CD4-positive, CD25-positive, alpha-beta regulatory T cell (primary cell): ENCODE results near the gene IFI27L1. TPM values are rescaled to one million over a fixed set of nuclear protein-coding genes. Genes with fewer than 3 reads are reported as not detected.

Experiments
- ATAC-seq, 2 donors: fragments of 150-1000 bp; cut with Tn5 transposase; one replicate each; pipeline ENCODE4 v1.10.0; 2021; ENCODE audit warnings: low read depth in 2 of 2, moderate number of reproducible peaks in 2 of 2, moderate library complexity in 1 of 2
- DNase-seq, 3 donors: peaks; one replicate each; pipeline versions ENCODE4 v3.0.0 to v3.0.0-alpha.2; 2012 to 2022; ENCODE audit warnings: mixed read lengths in 1 of 3
- H3K27ac ChIP-seq: one replicate; pipeline ENCODE4 v1.7.0; 2013; ENCODE audit warnings: mild to moderate bottlenecking, low read length; ENCODE audit not compliant: insufficient read depth, poor library complexity, severe bottlenecking
- H3K27me3 ChIP-seq: one replicate; pipeline ENCODE4 v1.7.0; 2013; ENCODE audit warnings: low read length; ENCODE audit not compliant: control insufficient read depth, insufficient read depth
- H3K36me3 ChIP-seq: one replicate; pipeline ENCODE4 v1.7.0; 2013; ENCODE audit warnings: mild to moderate bottlenecking, low read length, moderate library complexity; ENCODE audit not compliant: control insufficient read depth, insufficient read depth
- H3K4me1 ChIP-seq: 2 replicates; pipeline ENCODE4 v1.7.0; 2013; ENCODE audit warnings: mild to moderate bottlenecking, low read length; ENCODE audit not compliant: insufficient read depth, control insufficient read depth, poor library complexity, severe bottlenecking
- H3K4me3 ChIP-seq: one replicate; pipeline ENCODE4 v1.7.0; 2013; ENCODE audit warnings: low read depth, mild to moderate bottlenecking, low read length, moderate library complexity
- H3K9me3 ChIP-seq, 2 experiments: 1 replicate in 1 of 2; 2 replicates in 1 of 2; pipeline ENCODE4 v1.7.0; 2013; ENCODE audit warnings: low read length in 2 of 2, mild to moderate bottlenecking in 1 of 2, moderate library complexity in 1 of 2; ENCODE audit not compliant: control insufficient read depth in 2 of 2
- H3K27ac Mint-ChIP-seq, 3 donors: one replicate each; pipeline ENCODE4 v1.8.0; 2020 to 2022; ENCODE audit warnings: mild to moderate bottlenecking in 3 of 3, mixed read lengths in 3 of 3, moderate library complexity in 2 of 3
- H3K27me3 Mint-ChIP-seq: one replicate; pipeline ENCODE4 v1.8.0; 2022; ENCODE audit warnings: mild to moderate bottlenecking, mixed read lengths
- H3K36me3 Mint-ChIP-seq: one replicate; pipeline ENCODE4 v1.8.0; 2020; ENCODE audit warnings: mixed read lengths
- H3K4me1 Mint-ChIP-seq, 4 donors: one replicate each; pipeline ENCODE4 v1.8.0; 2020 to 2022; ENCODE audit warnings: mixed read lengths in 4 of 4, mild to moderate bottlenecking in 1 of 4
- H3K4me3 Mint-ChIP-seq, 4 donors: one replicate each; pipeline ENCODE4 v1.8.0; 2020 to 2022; ENCODE audit warnings: mild to moderate bottlenecking in 4 of 4, mixed read lengths in 4 of 4, moderate library complexity in 3 of 4
- H3K9me3 Mint-ChIP-seq, 7 donors: one replicate each; pipeline ENCODE4 v1.8.0; 2020 to 2022; ENCODE audit warnings: mixed read lengths in 7 of 7, mild to moderate bottlenecking in 3 of 7, moderate library complexity in 2 of 7
- polyA plus RNA-seq, 4 donors: library from polyadenylated mRNA; unstranded; fragments of 300-500 nt; fragmentation: Illumina TruSeq; gene quantifications; one replicate each; pipeline ENCODE4 v1.2.3, GENCODE V29; 2021
- total RNA-seq: library from RNA; stranded (reverse); gene quantifications from one replicate; pipeline ENCODE4 v1.2.3, GENCODE V29; 2022

IFI27L1 gene
- total and polyA plus RNA-seq, 5 donors from 2014 or later, result 5.8 to 12.0 (median 10.8) TPM

DNA sequence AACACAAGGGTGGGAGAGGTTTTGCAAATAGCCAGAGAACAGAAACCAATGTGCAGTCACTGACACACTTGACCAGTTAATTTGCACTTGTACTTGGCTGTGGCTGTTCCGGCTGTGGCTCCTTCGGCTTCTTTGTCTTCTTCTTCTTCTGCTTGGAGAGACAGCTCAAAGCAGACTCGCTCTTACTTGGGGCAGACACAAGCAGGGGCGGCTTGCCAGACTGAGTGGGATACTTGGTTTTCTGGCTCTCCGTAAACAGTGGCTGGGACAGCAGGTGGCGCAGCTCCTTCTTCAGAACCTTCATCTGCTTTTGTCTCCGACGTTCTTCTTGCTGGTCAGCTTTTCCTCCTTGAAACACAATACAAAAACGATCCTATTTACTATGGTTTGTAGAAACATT, 30.0 kb upstream of the IFI27L1 start:
- H3K27me3 Mint-ChIP-seq, result peaks cover 4% of the 10 kb centered on the region
- H3K36me3 Mint-ChIP-seq, result peaks cover 62% of the 10 kb centered on the region
- H3K27ac Mint-ChIP-seq, result peak overlapping the region in 1 of 3 donors; percentile 29
- peaks cover 97% of the 10 kb centered on the region for H3K36me3 ChIP-seq
- ATAC-seq (no peak), DNase-seq (no peak)
- H3K9me3 ChIP-seq, result no peaks in the 10 kb centered on the region
- peaks cover 0 to 2% (median 0%) of the 10 kb centered on the region in 7 donors for H3K9me3 Mint-ChIP-seq
- H3K27me3 ChIP-seq, result no peaks in the 10 kb centered on the region
- H3K4me3 Mint-ChIP-seq, result peak overlapping the region in 1 of 4 donors; percentile 33
- H3K4me3 ChIP-seq, result no peak overlapping the region
- no peak overlapping the region for H3K27ac ChIP-seq
- H3K4me1 ChIP-seq, result no peaks in the 10 kb centered on the region
- H3K4me1 Mint-ChIP-seq, result peaks cover 0 to 19% (median 10%) of the 10 kb centered on the region in 4 donors

DNA sequence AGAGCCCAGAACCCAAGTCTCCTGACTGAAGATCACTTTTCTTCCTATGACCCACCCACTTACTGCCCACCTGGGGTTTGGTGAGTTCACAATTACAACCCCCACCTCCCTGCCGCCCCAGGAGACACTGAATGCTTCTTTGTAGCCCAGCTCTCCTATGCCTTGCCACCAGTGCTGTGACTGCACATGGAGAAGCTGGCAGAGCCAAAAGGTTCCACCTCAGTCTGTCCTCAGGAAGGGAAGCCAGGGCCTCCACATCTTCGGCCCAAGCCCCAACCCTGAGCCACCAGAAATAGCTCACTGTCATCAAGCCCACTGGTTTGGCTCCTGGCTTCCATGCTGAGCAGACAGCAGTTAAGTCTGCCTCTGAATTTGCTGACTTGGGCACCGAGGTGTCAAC, 29.3 kb upstream of the IFI27L1 start:
- no peak for DNase-seq
- Histone ChIP-seq H3K27ac (no peak overlapping the region), H3K4me3 (no peak overlapping the region), H3K36me3 (peaks cover 97% of the 10 kb centered on the region), H3K9me3 (no peaks in the 10 kb centered on the region), H3K4me1 (peaks cover 3% of the 10 kb centered on the region), H3K27me3 (no peaks in the 10 kb centered on the region)
- no peak overlapping the region for H3K4me3 Mint-ChIP-seq
- no peak overlapping the region for H3K27ac Mint-ChIP-seq
- no peak for ATAC-seq
- H3K36me3 Mint-ChIP-seq, result peaks cover 66% of the 10 kb centered on the region
- peaks cover 4 to 26% (median 16%) of the 10 kb centered on the region in 4 donors for H3K4me1 Mint-ChIP-seq
- H3K27me3 Mint-ChIP-seq, result peaks cover 4% of the 10 kb centered on the region
- peaks cover 0 to 2% (median 0%) of the 10 kb centered on the region in 7 donors for H3K9me3 Mint-ChIP-seq

DNA sequence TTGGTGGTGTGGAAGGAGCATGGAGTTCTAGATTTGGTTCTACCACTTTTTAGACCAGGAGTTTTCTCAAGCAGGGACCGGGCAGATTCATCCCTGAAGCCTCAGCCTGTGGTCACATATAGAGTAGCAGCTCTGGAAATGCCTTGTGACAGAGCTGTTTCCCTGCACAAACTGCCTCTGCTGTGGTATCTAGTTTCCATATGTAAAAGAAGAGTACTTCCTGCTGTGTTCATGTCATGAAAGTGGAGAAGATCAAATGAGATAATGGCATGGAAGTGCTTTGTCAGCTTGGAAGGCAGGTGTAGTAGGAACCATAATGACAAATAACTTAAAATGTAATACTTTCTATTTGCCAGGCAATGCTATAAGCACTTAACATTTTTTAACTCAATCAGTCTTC, 28.9 kb upstream of the IFI27L1 start:
- Mint-ChIP-seq H3K9me3 (peaks cover 0 to 2% (median 0%) of the 10 kb centered on the region in 7 donors), H3K4me3 (no peak overlapping the region), H3K36me3 (peaks cover 69% of the 10 kb centered on the region), H3K27ac (no peak overlapping the region), H3K27me3 (peaks cover 4% of the 10 kb centered on the region), H3K4me1 (peaks cover 9 to 30% (median 20%) of the 10 kb centered on the region in 4 donors)
- DNase-seq (no peak), ATAC-seq (no peak)
- Histone ChIP-seq H3K4me3 (no peak overlapping the region), H3K27me3 (no peaks in the 10 kb centered on the region), H3K36me3 (peaks cover 97% of the 10 kb centered on the region), H3K9me3 (no peaks in the 10 kb centered on the region), H3K4me1 (peaks cover 8% of the 10 kb centered on the region), H3K27ac (no peak overlapping the region)

DNA sequence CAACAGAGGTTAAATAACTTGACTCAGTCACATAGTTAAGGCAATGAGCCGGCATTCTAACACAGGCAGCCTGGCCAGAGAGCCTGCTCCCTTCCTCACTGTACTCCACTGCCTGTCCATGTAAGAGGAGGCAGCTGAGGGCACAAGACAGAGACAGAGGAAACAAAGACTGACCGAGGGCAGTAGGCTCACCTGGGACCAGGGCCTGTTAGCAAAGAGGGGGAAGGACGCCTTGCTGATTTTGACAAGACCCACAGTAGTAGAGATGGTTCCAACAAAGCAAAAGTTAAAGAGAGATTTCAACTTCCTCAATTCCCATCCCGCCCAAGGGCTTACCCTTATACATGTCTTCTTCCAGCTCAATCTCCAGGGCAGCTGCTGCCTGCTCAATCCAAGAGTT, 28.4 kb upstream of the IFI27L1 start:
- DNase-seq (no peak), ATAC-seq (no peak)
- Histone ChIP-seq H3K27me3 (no peaks in the 10 kb centered on the region), H3K4me1 (peaks cover 12% of the 10 kb centered on the region), H3K4me3 (no peak overlapping the region), H3K36me3 (peaks cover 97% of the 10 kb centered on the region), H3K9me3 (no peaks in the 10 kb centered on the region), H3K27ac (no peak overlapping the region)
- Mint-ChIP-seq H3K4me1 (peaks cover 13 to 35% (median 24%) of the 10 kb centered on the region in 4 donors), H3K4me3 (no peak overlapping the region), H3K9me3 (peaks cover 0 to 2% (median 0%) of the 10 kb centered on the region in 7 donors), H3K27ac (peak overlapping the region in 2 of 3 donors; percentile 14 to 32), H3K27me3 (peaks cover 4% of the 10 kb centered on the region), H3K36me3 (peaks cover 74% of the 10 kb centered on the region)

DNA sequence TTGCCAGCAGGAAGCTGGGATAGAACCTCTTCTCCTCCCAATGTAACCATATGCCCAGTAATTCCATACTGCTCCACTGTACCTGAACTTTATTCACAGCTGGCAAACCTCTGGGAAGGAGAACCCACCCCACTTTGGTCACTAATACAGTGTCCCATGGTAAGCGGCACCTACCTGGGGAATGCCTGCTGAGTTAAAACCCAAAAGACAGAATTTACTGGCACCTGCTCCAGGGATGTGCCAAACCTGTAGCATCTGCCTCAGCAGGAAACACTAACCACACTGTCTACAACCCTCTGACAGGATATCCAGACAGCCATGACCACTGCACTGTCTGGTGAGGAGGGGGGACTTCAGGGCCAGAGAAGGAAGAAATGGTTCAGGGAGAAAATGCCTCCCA, 26.7 kb upstream of the IFI27L1 start:
- no peak for DNase-seq
- Mint-ChIP-seq H3K9me3 (no peaks in the 10 kb centered on the region), H3K36me3 (peaks cover 77% of the 10 kb centered on the region), H3K27me3 (peaks cover 4% of the 10 kb centered on the region), H3K4me1 (peaks cover 13 to 52% (median 40%) of the 10 kb centered on the region in 4 donors), H3K27ac (peak overlapping the region in 2 of 3 donors; percentile 77 to 82), H3K4me3 (peak overlapping the region in 1 of 4 donors; percentile 64)
- Histone ChIP-seq H3K27me3 (no peaks in the 10 kb centered on the region), H3K4me1 (peaks cover 27% of the 10 kb centered on the region), H3K27ac (no peak overlapping the region), H3K36me3 (peaks cover 95% of the 10 kb centered on the region), H3K4me3 (no peak overlapping the region), H3K9me3 (no peaks in the 10 kb centered on the region)
- ATAC-seq, result no peak

DNA sequence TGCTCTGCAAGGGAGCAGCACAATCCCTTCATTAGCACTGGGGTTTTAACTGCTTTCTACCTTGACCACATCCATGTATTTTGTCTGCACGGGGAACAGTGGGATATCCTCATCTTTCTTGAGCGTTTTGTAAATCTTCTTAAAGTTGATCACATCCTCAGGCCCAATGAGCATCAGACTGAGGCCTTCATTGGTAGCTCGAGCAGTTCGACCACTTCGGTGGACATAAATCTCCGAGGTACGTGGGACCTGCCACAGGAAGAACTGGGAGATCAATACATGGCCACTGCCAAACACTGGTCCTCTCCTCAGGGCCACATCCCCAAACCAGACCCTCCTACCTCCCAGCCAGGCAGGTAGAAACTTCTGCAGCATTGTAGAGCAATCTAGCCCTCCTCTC, 26.2 kb upstream of the IFI27L1 start:
- no peak overlapping the region for H3K4me3 Mint-ChIP-seq
- Histone ChIP-seq H3K36me3 (peaks cover 97% of the 10 kb centered on the region), H3K4me1 (peaks cover 27% of the 10 kb centered on the region), H3K27ac (no peak overlapping the region), H3K9me3 (no peaks in the 10 kb centered on the region), H3K4me3 (no peak overlapping the region), H3K27me3 (no peaks in the 10 kb centered on the region)
- peaks cover 13 to 53% (median 44%) of the 10 kb centered on the region in 4 donors for H3K4me1 Mint-ChIP-seq
- ATAC-seq (no peak), DNase-seq (no peak)
- H3K27ac Mint-ChIP-seq, result peak overlapping the region in 2 of 3 donors; percentile 39 to 79
- peaks cover 75% of the 10 kb centered on the region for H3K36me3 Mint-ChIP-seq
- peaks cover 4% of the 10 kb centered on the region for H3K27me3 Mint-ChIP-seq
- H3K9me3 Mint-ChIP-seq, result no peaks in the 10 kb centered on the region

DNA sequence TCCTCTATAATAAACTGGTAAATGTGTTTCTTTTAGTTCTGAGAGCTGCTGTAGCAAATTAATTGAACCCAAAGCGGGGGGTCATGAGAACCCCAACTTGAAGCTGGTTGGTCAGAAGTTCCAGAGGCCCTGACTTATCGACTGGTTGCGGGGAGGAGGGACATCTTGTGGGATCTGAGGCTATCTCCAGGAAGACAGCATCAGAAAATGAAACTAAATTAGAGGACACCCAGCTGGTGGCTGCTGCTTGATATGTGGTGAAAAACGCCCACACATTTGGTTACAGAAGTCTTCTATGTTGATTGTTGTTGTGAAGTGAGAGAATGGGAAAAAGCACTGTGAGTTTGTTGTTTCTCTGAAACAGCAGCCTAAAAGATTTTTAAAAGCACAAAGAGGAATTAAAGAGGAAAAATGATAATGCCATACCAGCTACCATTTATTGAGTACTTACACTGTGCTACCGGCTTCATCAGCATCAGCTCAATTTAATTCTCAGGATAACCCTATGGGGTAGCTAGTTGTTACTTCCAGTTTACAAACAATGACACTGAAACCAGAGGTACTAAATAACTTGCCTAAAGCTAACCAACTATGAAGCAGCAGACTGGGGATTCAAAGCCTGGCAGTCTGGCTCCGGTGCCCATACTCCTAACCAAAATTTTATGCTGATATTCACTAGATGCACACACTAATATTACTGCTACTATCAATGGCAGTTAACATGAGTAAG, 24.4 kb upstream of the IFI27L1 start:
- peaks cover 97% of the 10 kb centered on the region for H3K36me3 ChIP-seq
- H3K36me3 Mint-ChIP-seq, result peaks cover 76% of the 10 kb centered on the region
- DNase-seq (peak in 1 of 3 donors; percentile 66), ATAC-seq (no peak)
- no peaks in the 10 kb centered on the region for H3K9me3 Mint-ChIP-seq
- H3K9me3 ChIP-seq, result no peaks in the 10 kb centered on the region
- H3K4me3 Mint-ChIP-seq, result peak overlapping the region in 2 of 4 donors; percentile 16 to 44
- peak overlapping the region; percentile 27 to 85 (median 52) for H3K27ac Mint-ChIP-seq
- no peaks in the 10 kb centered on the region for H3K27me3 ChIP-seq
- H3K4me1 Mint-ChIP-seq, result peaks cover 13 to 64% (median 51%) of the 10 kb centered on the region in 4 donors
- H3K4me1 ChIP-seq, result peaks cover 27% of the 10 kb centered on the region
- peak overlapping the region; percentile 42 for H3K4me3 ChIP-seq
- H3K27me3 Mint-ChIP-seq, result no peaks in the 10 kb centered on the region
- peak overlapping the region; percentile 14 for H3K27ac ChIP-seq
